ENCODE measurements around the gene APOC3.

GRCh38 chr11:116833491-116833815 is 3.7 kb downstream of the APOC3 start:
- TF ChIP-seq CTCF (IDR thresholded peaks at IDR 0.05) (no peak), POLR2A (IDR thresholded peaks at IDR 0.05) (no peak)

Measured in thyroid gland (tissue), 4 donors.